GM21717 (cell line): ENCODE data around the gene MIB1.

ENCODE experiments used
- ATAC-seq: cut with Tn5 transposase; IDR thresholded peaks from one replicate; pipeline ENCODE4 v1.9.1; 2021; ENCODE audit warnings: mild to moderate bottlenecking, moderate library complexity; ENCODE audit not compliant: unreplicated experiment

MIB1 gene

GRCh38 chr18:21868770-21869169, 128.2 kb downstream of the MIB1 start:
- no peak for ATAC-seq

GRCh38 chr18:21889570-21889969, 149.0 kb downstream of the MIB1 start:
- ATAC-seq: no peak

DNA sequence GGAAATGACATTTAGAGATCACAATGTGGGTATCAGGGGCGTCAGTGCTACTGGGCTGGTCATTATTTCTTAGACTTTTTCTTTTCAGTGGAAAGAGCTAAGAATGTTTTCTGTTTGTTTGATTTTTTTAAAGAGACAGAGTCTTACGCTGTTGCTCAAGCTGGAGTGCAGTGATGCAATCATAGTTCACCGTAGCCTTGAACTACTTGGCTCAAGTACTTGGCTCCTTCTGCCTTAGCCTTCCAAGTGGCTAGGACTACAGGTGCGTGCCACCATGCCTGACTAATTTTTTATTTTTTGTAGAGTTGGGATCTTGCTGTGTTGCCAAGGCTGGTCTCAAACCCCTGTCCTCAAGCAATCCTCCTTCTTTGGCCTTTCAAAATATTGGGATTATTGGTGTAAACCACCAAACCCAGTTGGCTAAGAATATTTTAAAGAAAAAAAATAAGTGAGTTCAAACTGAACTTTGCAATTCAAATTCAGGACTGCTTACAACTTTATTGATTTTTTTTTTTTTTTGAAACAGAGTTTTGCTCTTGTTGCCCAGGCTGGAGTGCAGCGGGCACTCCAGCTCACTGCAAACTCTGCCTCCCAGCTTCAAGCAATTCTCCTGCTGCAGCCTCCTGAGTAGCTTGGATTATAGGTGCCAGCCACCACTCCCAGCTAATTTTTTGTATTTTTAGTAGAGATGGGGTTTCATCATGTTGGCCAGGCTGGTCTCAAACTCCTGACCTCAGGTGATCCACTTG, 154.2 kb downstream of the MIB1 start:
- ATAC-seq: no peak

DNA sequence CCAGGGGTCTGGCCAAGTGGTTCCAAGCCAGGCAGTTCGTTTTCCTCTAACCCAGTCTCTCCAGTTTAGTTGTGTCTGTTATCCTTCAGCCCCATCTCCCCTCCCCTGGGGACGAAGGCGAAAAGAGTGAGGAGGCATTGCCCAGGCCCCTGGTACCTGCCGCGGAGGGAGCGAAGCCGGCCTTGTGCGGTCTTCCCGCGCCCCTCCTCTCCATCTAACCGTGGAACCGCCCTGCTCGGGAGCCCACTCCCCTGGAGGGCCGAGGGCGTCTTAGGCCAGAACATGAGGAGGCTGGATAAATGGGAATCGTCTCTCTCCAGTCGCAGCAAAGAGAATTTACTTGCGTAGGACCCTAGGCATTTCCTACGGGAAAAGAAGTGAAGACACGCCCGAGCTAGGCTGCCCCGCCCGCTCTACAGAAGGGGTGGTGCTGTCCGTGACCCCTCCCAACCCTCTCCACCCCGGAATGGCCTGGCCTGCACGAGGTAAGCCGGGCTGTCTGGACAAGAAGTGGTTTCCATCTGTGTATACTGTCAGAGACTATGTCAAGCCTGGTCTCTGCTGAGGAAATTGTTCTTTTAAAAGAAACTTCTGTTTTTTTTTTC, 156.2 kb downstream of the MIB1 start:
- ATAC-seq: no peak

GRCh38 chr18:21897811-21898210, 157.2 kb downstream of the MIB1 start:
- no peak for ATAC-seq

DNA sequence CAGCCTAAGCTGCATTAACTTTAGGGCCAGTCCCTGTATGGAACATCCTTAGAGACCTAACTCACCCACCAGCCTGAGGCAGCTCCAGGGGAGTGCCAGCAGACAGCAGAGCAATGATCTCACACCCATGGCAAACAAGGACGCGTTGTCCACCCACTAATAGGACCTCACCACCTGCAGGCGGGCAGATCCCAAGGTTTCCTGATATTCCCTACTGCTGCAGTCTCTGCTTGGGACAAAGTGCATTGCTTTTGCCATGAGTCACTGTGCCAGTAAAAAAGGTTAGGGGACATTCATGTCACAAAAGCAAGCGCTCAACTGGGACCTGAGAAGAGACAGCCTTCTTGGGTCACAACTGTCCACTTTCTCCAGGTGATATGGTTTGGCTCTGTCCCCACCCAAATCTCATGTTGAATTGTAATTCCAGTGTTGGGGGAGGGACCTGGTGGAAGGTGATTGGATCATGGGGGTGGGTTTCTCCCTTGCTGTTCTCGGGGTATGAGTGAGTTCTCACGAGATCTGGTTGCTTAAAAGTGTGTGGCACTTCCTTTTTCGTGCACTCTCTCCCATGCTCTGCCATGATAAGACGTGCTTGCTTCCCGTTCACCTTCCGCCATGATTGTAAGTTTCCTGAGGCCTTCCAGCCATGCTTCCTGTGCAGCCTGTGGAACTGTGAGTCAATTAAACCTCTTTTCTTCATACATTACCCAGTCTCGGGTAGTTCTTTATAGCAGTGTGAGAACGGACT, 160.2 kb downstream of the MIB1 start:
- no peak for ATAC-seq

DNA sequence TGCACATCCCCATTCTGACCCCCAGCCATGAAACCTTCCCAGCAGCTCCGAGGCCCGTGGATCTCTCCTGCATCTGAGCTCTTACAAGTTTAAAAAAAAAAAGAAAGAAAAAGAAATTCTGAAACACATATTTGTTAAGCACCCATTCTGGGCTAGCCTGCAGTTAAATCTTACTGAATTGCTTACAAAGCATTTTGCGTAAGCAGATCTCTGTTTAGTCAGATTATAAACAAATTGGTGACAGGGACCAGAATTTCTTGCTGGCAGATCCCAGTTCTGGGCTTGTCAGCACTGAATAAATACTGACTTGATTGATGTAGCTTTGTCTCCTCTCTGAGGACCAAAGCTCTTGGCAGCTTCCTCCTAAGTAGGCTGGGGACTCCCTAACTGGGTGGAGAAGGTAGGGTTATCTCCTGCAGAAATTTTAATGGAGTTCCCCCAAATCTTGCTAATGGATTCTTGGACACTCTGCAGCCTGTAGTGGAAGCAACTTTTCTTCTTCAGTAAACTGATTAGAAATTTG, 160.9 kb downstream of the MIB1 start:
- ATAC-seq: no peak

DNA sequence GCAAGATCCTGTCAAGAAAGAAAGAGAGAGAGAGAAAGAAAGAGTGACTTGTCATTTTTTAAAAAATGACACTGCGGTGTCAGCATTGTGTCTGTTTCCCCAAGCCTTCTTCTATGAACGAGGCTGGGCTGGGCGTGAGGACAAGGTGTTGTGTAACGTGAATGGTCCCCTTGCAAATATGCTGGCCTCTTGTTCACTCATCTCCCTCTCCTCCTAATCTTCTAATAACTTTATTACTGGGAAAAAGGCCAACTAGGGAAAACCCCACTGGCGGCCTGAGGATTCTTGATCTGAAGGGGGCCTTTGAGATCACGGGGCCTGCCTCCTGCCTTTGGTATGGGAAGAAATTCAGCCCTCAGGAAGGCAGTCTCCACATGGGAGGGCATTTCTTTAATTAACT, 163.1 kb downstream of the MIB1 start:
- ATAC-seq: no peak

DNA sequence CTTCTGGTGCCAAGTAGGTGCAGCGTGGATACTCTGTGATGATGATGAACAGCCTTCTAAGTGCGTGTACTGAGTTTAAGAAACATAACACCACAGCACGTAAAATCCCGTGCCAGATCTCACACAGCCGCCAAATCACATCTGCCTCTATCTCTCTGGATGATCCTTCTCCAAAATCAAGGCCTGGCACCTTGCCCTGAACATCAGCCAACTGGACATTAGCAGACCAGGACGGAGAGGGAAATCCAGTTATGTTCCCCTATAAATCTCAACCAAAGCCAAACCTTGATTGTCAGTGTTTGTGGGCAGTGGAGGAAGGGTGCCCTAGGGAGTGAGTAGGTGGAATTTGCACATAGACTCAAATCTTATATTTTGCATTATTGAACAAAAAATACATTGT, 164.3 kb downstream of the MIB1 start:
- ATAC-seq: no peak

GRCh38 chr18:21907451-21907850, 166.9 kb downstream of the MIB1 start:
- ATAC-seq: no peak

GRCh38 chr18:21908711-21909110, 168.1 kb downstream of the MIB1 start:
- ATAC-seq: no peak

DNA sequence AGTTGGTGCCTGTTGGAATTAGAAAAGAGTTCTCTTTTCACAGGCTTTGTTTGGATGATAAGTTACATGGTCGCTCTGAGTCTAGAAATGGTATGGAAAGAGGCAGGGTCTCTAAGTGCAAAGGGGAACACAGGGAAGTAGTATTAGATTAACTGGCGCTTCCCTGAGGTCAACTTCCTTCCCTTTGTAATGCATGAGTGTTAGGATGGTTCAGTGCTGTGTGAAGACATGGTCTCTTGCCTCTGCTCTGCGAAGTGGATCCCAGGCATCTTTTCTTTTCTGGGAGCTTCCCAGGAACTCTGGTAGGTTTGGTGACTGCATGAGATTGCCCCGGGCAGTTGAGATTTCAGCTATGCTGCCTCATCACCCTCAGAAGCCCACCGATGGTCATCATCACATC, 170.3 kb downstream of the MIB1 start:
- no peak for ATAC-seq

DNA sequence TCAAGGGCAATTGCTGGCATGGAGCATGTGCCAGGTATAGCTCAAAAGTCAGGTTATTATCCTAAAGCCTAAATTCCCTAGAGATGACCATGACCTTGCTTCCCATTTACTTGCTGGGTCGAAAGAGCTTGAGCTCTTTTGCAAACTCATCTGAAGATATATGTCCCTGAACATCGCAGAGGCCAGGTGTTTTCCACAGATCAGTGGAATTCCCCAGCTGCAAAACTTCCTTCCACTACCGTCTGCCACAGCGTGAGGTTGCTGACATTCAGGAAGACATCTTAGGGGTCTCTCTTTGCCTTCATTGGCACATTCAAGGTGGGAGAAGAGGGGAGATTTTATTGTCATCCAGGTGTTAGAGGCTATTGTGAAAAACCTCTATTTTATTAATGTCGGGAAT, 171.0 kb downstream of the MIB1 start:
- no peak for ATAC-seq

DNA sequence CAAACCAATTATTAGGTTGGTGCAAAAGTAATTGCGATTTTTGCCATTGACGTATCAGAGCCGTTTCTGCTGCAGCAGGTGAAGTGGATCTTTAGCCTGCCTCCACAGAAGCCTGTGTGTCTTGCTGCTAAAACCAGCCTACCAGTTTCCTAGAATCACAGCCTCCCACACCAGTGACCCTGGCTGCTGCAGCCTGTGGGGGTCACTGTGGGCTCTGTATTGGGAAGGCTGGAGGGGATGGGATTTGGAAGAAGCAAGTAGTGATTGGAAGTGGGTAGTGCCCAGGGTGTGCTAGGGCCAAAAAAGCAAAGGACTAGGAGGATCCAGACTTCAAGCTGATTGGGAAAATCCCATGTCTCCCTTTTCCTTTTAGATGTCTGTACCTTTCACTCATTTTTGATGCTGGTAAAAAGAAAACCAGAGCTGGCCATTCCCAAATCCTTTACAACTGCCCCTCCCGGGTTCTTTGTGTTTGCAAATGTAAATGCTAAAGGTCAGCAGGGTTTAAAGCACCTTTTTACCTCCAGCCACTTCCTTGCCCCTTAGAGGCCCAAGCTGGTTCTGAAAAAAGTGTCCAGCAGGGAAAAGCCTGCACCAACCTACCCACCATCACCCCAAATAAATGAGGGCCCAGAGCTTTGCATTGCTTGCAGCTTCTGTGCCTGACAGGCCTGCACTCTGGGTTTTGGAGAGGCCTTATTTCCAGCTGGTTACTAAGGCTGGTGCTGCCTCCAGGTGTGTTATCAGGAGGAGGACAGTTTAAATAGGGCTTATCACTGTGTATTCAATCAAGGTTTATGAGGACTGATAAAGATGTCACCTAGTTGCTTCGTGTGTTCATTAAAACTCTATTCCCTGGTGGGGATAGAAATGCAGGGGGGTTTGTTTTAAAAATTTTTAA, 172.0 kb downstream of the MIB1 start:
- no peak for ATAC-seq

GRCh38 chr18:21914739-21915319, 174.2 kb downstream of the MIB1 start:
- no peak for ATAC-seq

DNA sequence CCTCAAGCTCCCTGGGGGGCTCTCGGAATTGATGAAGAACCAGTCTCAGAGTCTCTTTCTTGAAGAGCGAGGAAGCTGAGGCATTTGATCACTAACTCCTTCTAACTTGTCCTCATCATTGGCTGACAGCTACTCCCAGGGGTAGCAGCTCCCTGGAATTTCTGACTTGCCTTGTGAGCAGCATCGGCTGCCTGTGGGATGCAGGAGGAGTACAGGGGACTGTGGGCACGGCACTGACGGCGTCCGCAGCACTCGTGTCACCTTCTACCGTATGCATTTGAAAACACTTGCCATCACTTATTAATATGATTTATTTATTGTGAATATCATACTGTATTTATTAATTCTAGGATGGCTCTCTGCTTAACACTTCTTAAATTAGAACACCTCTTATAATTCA, 175.0 kb downstream of the MIB1 start:
- ATAC-seq: no peak

DNA sequence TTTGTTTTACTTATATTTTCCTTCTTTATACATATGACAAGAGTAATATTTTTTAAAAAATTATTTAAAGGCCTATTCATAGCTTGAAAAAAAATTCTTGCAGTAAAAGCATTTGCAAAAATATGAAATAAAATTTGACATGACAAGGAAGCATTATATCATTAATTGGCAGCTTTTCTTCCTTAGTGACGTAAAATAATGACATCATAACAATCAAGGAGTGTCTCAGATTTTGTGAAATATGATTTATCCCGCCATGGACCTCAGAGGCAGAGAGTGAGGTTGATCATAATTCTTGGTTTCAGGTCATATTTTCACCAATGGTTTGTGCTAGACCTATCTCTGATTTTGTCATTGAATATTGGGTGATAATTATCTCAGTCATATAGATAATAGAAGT, 176.0 kb downstream of the MIB1 start:
- no peak for ATAC-seq

GRCh38 chr18:21918693-21919092, 178.1 kb downstream of the MIB1 start:
- ATAC-seq: no peak
